SK-N-SH (cell line): Measurements from ENCODE around the gene SH3RF2. TPM values are rescaled to one million over a fixed set of nuclear protein-coding genes. Genes with fewer than 3 reads are reported as not detected.
A peak's percentile ranks its signal among the peaks of the same experiment; 100 is the strongest.

ENCODE experiments used
- CTCF ChIA-PET: fragments of 300-600, 350-600 bp; formaldehyde crosslinking; extraction: SDS; loops from one replicate; lab custom pipeline; 2021; lab: Yijun Ruan, JAX
- POLR2A ChIA-PET: fragments of 350-600 bp; sonication (Branson Sonifier 250); formaldehyde crosslinking; extraction: SDS; loops from one replicate; lab custom pipeline; 2020; ENCODE audit warnings: antibody characterized with exemption, inconsistent platforms; lab: Yijun Ruan, JAX
- DNase-seq: peaks from one replicate; pipeline ENCODE4 v3.0.0; 2012
- H2AFZ ChIP-seq: fragments of 200-600 bp; sonication (generic); 2 replicates; pipeline ENCODE4 v1.8.1; 2016; ENCODE audit warnings: antibody characterized with exemption, mild to moderate bottlenecking, low read depth
- H3F3A ChIP-seq: fragments of 200-600 bp; sonication (generic); replicated peaks from 2 replicates; pipeline ENCODE3; 2016; ENCODE audit warnings: antibody characterized with exemption, mild to moderate bottlenecking; ENCODE audit not compliant: insufficient read depth
- H3K27ac ChIP-seq, 2 experiments: fragments of 200-500 bp in 1 of 2; fragments of 200-600 bp in 1 of 2; sonication (Bioruptor generic) in 1 of 2; sonication (generic), shearing (Covaris generic) in 1 of 2; 2 replicates each; pipeline versions ENCODE4 v1.5.1 to v1.6.1; 2014 to 2016; ENCODE audit warnings: low read depth in 2 of 2, inconsistent platforms in 1 of 2, low read length in 1 of 2, mild to moderate bottlenecking in 1 of 2, mixed read lengths in 1 of 2
- H3K27me3 ChIP-seq: fragments of 200-600 bp; sonication (generic), shearing (Covaris generic); 2 replicates; pipeline ENCODE4 v1.6.1; 2016; ENCODE audit warnings: mixed run types; ENCODE audit not compliant: insufficient read depth
- H3K36me3 ChIP-seq, 2 experiments: fragments of 200-500 bp in 1 of 2; fragments of 200-600 bp in 1 of 2; sonication (Bioruptor generic) in 1 of 2; sonication (generic) in 1 of 2; replicated peaks in 1 of 2; 2 replicates each; pipeline versions ENCODE3 to v1.5.1; 2014 to 2016; ENCODE audit warnings: low read length in 1 of 2, mild to moderate bottlenecking in 1 of 2; ENCODE audit not compliant: insufficient read depth in 2 of 2, control insufficient read depth in 1 of 2
- H3K4me1 ChIP-seq, 2 experiments: fragments of 200-500 bp in 1 of 2; fragments of 200-600 bp in 1 of 2; sonication (Bioruptor generic) in 1 of 2; sonication (generic), shearing (Covaris generic) in 1 of 2; 2 replicates each; pipeline versions ENCODE4 v1.5.1 to v1.6.1; 2014 to 2016; ENCODE audit warnings: low read depth in 1 of 2, low read length in 1 of 2, mixed run types in 1 of 2; ENCODE audit not compliant: insufficient read depth in 2 of 2, control insufficient read depth in 1 of 2
- H3K4me2 ChIP-seq: fragments of 200-600 bp; sonication (generic), shearing (Covaris generic); 2 replicates; pipeline ENCODE4 v1.6.1; 2017; ENCODE audit warnings: mixed run types
- H3K4me3 ChIP-seq, 2 experiments: fragments of 200-500 bp in 1 of 2; fragments of 200-600 bp in 1 of 2; sonication (Bioruptor generic) in 1 of 2; sonication (generic), shearing (Covaris generic) in 1 of 2; 2 replicates each; pipeline versions ENCODE4 v1.5.1 to v1.8.1; 2014 to 2016; ENCODE audit warnings: low read depth in 2 of 2, inconsistent platforms in 1 of 2, low read length in 1 of 2, mild to moderate bottlenecking in 1 of 2, mixed read lengths in 1 of 2, moderate library complexity in 1 of 2
- H3K79me2 ChIP-seq: fragments of 200-600 bp; sonication (generic); 2 replicates; pipeline ENCODE4 v1.8.1; 2017; ENCODE audit warnings: mild to moderate bottlenecking; ENCODE audit not compliant: insufficient read depth
- H3K9ac ChIP-seq: fragments of 200-600 bp; sonication (generic); 2 replicates; pipeline ENCODE4 v1.6.1; 2017; ENCODE audit warnings: mixed run types
- H3K9me2 ChIP-seq: fragments of 200-600 bp; sonication (generic); 2 replicates; pipeline ENCODE4 v1.6.1; 2017; ENCODE audit warnings: mixed run types
- H3K9me3 ChIP-seq: fragments of 200-600 bp; sonication (generic); 2 replicates; pipeline ENCODE4 v1.6.1; 2017; ENCODE audit warnings: mixed run types, mild to moderate bottlenecking, moderate library complexity
- H4K20me1 ChIP-seq: fragments of 200-600 bp; sonication (generic); 2 replicates; pipeline ENCODE4 v1.6.1; 2017; ENCODE audit warnings: mild to moderate bottlenecking, mixed run types; ENCODE audit not compliant: insufficient read depth
- ELF1 ChIP-seq: IDR thresholded peaks from 2 replicates; pipeline ENCODE4 v1.4.0; 2012
- FOXJ3 ChIP-seq: sonication (generic); formaldehyde crosslinking; IDR thresholded peaks from 2 replicates; pipeline ENCODE4 v1.5.1; 2020; ENCODE audit warnings: mild to moderate bottlenecking, missing genetic modification reagents
- FOXM1 ChIP-seq: IDR thresholded peaks from 2 replicates; pipeline ENCODE4 v1.4.0; 2012; ENCODE audit warnings: low read depth, mild to moderate bottlenecking
- GABPA ChIP-seq: IDR thresholded peaks from 2 replicates; pipeline ENCODE4 v1.4.0; 2012; ENCODE audit warnings: low read depth, mild to moderate bottlenecking
- GATA2 ChIP-seq: sonication (generic); formaldehyde crosslinking; IDR thresholded peaks from 2 replicates; pipeline ENCODE4 v1.5.0; 2020; ENCODE audit warnings: mild to moderate bottlenecking, missing genetic modification reagents
- MEF2A ChIP-seq: IDR thresholded peaks from 2 replicates; pipeline ENCODE4 v1.4.0; 2012; ENCODE audit warnings: low read depth, borderline replicate concordance
- MXI1 ChIP-seq: IDR thresholded peaks from 2 replicates; pipeline ENCODE4 v1.6.1; 2012; ENCODE audit warnings: mild to moderate bottlenecking, low read depth, low read length, improper control_type of control experiment
- NFIC ChIP-seq: IDR thresholded peaks from 2 replicates; pipeline ENCODE4 v1.4.0; 2012; ENCODE audit warnings: borderline replicate concordance
- NRF1 ChIP-seq: IDR thresholded peaks from 2 replicates; pipeline ENCODE4 v1.6.1; 2012; ENCODE audit warnings: low read depth, mild to moderate bottlenecking, low read length
- POLR2AphosphoS5 ChIP-seq: IDR thresholded peaks from 2 replicates; pipeline ENCODE4 v1.6.1; 2012; ENCODE audit warnings: low read depth, low read length
- RCOR1 ChIP-seq: fragments of 150-350 bp; IDR thresholded peaks from 2 replicates; pipeline ENCODE4 v1.6.1; 2017; ENCODE audit warnings: antibody characterized with exemption, low read length
- RXRA ChIP-seq: IDR thresholded peaks from 2 replicates; pipeline ENCODE4 v1.4.0; 2012; ENCODE audit warnings: low read depth, mild to moderate bottlenecking, borderline replicate concordance
- SMC3 ChIP-seq: IDR thresholded peaks from 2 replicates; pipeline ENCODE4 v1.6.1; 2012; ENCODE audit warnings: low read depth, low read length, improper control_type of control experiment
- TCF12 ChIP-seq: IDR thresholded peaks from 2 replicates; pipeline ENCODE4 v1.4.0; 2012
- USF1 ChIP-seq: IDR thresholded peaks from 2 replicates; pipeline ENCODE4 v1.4.0; 2012; ENCODE audit warnings: low read depth, borderline replicate concordance
- YY1 ChIP-seq: IDR thresholded peaks from 2 replicates; pipeline ENCODE4 v1.4.0; 2012; ENCODE audit warnings: low read depth, mild to moderate bottlenecking
- WGBS: methylation state at CpG from one replicate; pipeline ENCODE4 v1.1.6; 2017; ENCODE audit warnings: low lambda C conversion rate; 5-methylcytosine and 5-hydroxymethylcytosine counted together
- polyA plus RNA-seq, 3 experiments: library from polyadenylated mRNA; depleted of rRNA; stranded (reverse); fragments of >200 nt; gene quantifications; 2 replicates each; pipeline ENCODE4 v1.2.3, GENCODE V29; 2012
- TF ChIP-seq, protein P1 (sequence below): fragments of 200-600 bp; sonication (generic); IDR thresholded peaks from 2 replicates; pipeline ENCODE4 v1.6.1; 2017; ENCODE audit warnings: antibody characterized with exemption, mild to moderate bottlenecking, moderate library complexity
- TF ChIP-seq, protein P2 (sequence below): fragments of 150-350 bp; IDR thresholded peaks from 2 replicates; pipeline ENCODE4 v1.6.1; 2017; ENCODE audit warnings: antibody characterized with exemption, low read length, low read depth, borderline replicate concordance
- TF ChIP-seq, protein P3 (sequence below): fragments of 150-350 bp; IDR thresholded peaks from 2 replicates; pipeline ENCODE4 v1.6.1; 2016; ENCODE audit warnings: mild to moderate bottlenecking, low read depth, low read length

The SH3RF2 gene
- polyA plus RNA-seq, 1 of the 3 experiments (the other 2 are of a cell fraction) = 0.87 TPM

GRCh38 chr5:145903113-145903512 lies 33.3 kb upstream of the SH3RF2 start:
- no peaks in the 10 kb centered on the region for H3K9me2 ChIP-seq
- no peak overlapping the region for H3K4me2 ChIP-seq
- no peak for DNase-seq
- no peak overlapping the region for H2AFZ ChIP-seq
- H3K9me3 ChIP-seq = no peaks in the 10 kb centered on the region
- H3K4me3 ChIP-seq = no peak overlapping the region
- TF ChIP-seq, protein P1, sequence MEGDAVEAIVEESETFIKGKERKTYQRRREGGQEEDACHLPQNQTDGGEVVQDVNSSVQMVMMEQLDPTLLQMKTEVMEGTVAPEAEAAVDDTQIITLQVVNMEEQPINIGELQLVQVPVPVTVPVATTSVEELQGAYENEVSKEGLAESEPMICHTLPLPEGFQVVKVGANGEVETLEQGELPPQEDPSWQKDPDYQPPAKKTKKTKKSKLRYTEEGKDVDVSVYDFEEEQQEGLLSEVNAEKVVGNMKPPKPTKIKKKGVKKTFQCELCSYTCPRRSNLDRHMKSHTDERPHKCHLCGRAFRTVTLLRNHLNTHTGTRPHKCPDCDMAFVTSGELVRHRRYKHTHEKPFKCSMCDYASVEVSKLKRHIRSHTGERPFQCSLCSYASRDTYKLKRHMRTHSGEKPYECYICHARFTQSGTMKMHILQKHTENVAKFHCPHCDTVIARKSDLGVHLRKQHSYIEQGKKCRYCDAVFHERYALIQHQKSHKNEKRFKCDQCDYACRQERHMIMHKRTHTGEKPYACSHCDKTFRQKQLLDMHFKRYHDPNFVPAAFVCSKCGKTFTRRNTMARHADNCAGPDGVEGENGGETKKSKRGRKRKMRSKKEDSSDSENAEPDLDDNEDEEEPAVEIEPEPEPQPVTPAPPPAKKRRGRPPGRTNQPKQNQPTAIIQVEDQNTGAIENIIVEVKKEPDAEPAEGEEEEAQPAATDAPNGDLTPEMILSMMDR = peak; percentile 43
- no peak for TF ChIP-seq MEF2A
- no peaks in the 10 kb centered on the region for H3K27me3 ChIP-seq
- no peaks in the 10 kb centered on the region; a peak in 1 of 4 replicates for H3K4me1 ChIP-seq
- no peaks in the 10 kb centered on the region for H3K79me2 ChIP-seq
- ChIA-PET POLR2A (no interaction called here), CTCF (interaction anchor here (2.0 kb wide), 1 partner anchor 16 kb away, joined by 11 read pairs; no protein-coding TSS in a partner anchor)
- WGBS = 90% methylated on average over 3 of the region's 3 CpGs
- H3K27ac ChIP-seq = no peak overlapping the region
- H3F3A ChIP-seq = peaks cover 2% of the 10 kb centered on the region
- H4K20me1 ChIP-seq = no peaks in the 10 kb centered on the region
- no peaks in the 10 kb centered on the region for H3K36me3 ChIP-seq
- H3K9ac ChIP-seq = no peak overlapping the region

GRCh38 chr5:145903867-145904266 lies 32.5 kb upstream of the SH3RF2 start:
- 70% methylated on average over 3 of the region's 3 CpGs for WGBS
- H3K4me2 ChIP-seq = no peak overlapping the region
- H3K9me2 ChIP-seq = no peaks in the 10 kb centered on the region
- H4K20me1 ChIP-seq = no peaks in the 10 kb centered on the region
- H3K9me3 ChIP-seq = no peaks in the 10 kb centered on the region
- H3K36me3 ChIP-seq = no peaks in the 10 kb centered on the region
- no peaks in the 10 kb centered on the region for H3K79me2 ChIP-seq
- CTCF ChIA-PET = interaction anchor here (2.0 kb wide), 1 partner anchor 17 kb away, joined by 11 read pairs; no protein-coding TSS in a partner anchor
- H3K9ac ChIP-seq = no peak overlapping the region
- H2AFZ ChIP-seq = no peak overlapping the region
- POLR2A ChIA-PET = no interaction called here
- TF ChIP-seq RXRA (no peak), POLR2AphosphoS5 (no peak), FOXM1 (no peak), FOXJ3 (CRISPR knock-in tag) (no peak), ELF1 (no peak), NFIC (no peak), NRF1 (no peak), GATA2 (CRISPR knock-in tag) (no peak), RCOR1 (no peak), YY1 (no peak), USF1 (no peak), GABPA (no peak), MEF2A (no peak), TCF12 (no peak), MXI1 (no peak), SMC3 (no peak)
- TF ChIP-seq, protein P2, sequence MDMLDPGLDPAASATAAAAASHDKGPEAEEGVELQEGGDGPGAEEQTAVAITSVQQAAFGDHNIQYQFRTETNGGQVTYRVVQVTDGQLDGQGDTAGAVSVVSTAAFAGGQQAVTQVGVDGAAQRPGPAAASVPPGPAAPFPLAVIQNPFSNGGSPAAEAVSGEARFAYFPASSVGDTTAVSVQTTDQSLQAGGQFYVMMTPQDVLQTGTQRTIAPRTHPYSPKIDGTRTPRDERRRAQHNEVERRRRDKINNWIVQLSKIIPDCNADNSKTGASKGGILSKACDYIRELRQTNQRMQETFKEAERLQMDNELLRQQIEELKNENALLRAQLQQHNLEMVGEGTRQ = no peak
- TF ChIP-seq, protein P1 = no peak
- TF ChIP-seq, protein P3, sequence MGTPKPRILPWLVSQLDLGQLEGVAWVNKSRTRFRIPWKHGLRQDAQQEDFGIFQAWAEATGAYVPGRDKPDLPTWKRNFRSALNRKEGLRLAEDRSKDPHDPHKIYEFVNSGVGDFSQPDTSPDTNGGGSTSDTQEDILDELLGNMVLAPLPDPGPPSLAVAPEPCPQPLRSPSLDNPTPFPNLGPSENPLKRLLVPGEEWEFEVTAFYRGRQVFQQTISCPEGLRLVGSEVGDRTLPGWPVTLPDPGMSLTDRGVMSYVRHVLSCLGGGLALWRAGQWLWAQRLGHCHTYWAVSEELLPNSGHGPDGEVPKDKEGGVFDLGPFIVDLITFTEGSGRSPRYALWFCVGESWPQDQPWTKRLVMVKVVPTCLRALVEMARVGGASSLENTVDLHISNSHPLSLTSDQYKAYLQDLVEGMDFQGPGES = no peak
- TF ChIP-seq, all 33 proteins: peak for 0
- Histone ChIP-seq H3K27me3 (no peaks in the 10 kb centered on the region), H3K4me3 (no peak overlapping the region), H3K4me1 (no peaks in the 10 kb centered on the region; a peak in 1 of 4 replicates), H3K27ac (no peak overlapping the region), H3F3A (peaks cover 5% of the 10 kb centered on the region)
- no peak for DNase-seq
